ENCODE measurements around the gene LMTK3. TPM values are rescaled to one million over a fixed set of nuclear protein-coding genes. Genes with fewer than 3 reads are reported as not detected.

LMTK3 gene
- total RNA-seq, 1 donor from 2014 or later, result 0.32 TPM

- H3K9me3 Mint-ChIP-seq (ENCODE audit: unreplicated experiment), result no peaks in the 10 kb centered on the region
- H3K27me3 Mint-ChIP-seq (ENCODE audit: unreplicated experiment), result no peaks in the 10 kb centered on the region
- peaks cover 17% of the 10 kb centered on the region for H3K4me1 Mint-ChIP-seq (ENCODE audit: unreplicated experiment)
- no peak overlapping the region for H3K27ac Mint-ChIP-seq (ENCODE audit: unreplicated experiment)
- DNase-seq (ENCODE audit: extremely low spot score, unreplicated experiment), result no peak
- no peak for TF ChIP-seq CTCF (IDR thresholded peaks at IDR 0.05)
- H3K36me3 Mint-ChIP-seq (ENCODE audit: unreplicated experiment), result peaks cover 38% of the 10 kb centered on the region
- H3K4me3 Mint-ChIP-seq (ENCODE audit: unreplicated experiment), result no peak overlapping the region
Observed at GRCh38 chr19:48473161-48473966, 38.3 kb downstream of the LMTK3 start.

- Mint-ChIP-seq H3K27ac (ENCODE audit: unreplicated experiment) (no peak overlapping the region), H3K27me3 (ENCODE audit: unreplicated experiment) (no peaks in the 10 kb centered on the region), H3K36me3 (ENCODE audit: unreplicated experiment) (peaks cover 38% of the 10 kb centered on the region), H3K4me1 (ENCODE audit: unreplicated experiment) (peaks cover 23% of the 10 kb centered on the region), H3K4me3 (ENCODE audit: unreplicated experiment) (no peak overlapping the region), H3K9me3 (ENCODE audit: unreplicated experiment) (no peaks in the 10 kb centered on the region)
- no peak for DNase-seq (ENCODE audit: extremely low spot score, unreplicated experiment)
- TF ChIP-seq CTCF (IDR thresholded peaks at IDR 0.05), result no peak
Observed at GRCh38 chr19:48471836-48472235, 39.8 kb downstream of the LMTK3 start.

GRCh38 chr19:48470856-48471255 is 40.8 kb downstream of the LMTK3 start:
- H3K9me3 Mint-ChIP-seq (ENCODE audit: unreplicated experiment), result no peaks in the 10 kb centered on the region
- DNase-seq (ENCODE audit: extremely low spot score, unreplicated experiment), result no peak
- H3K4me1 Mint-ChIP-seq (ENCODE audit: unreplicated experiment), result peaks cover 23% of the 10 kb centered on the region
- peak overlapping the region; percentile 54 for H3K4me3 Mint-ChIP-seq (ENCODE audit: unreplicated experiment)
- no peak overlapping the region for H3K27ac Mint-ChIP-seq (ENCODE audit: unreplicated experiment)
- TF ChIP-seq CTCF (IDR thresholded peaks at IDR 0.05), result no peak
- peaks cover 33% of the 10 kb centered on the region for H3K36me3 Mint-ChIP-seq (ENCODE audit: unreplicated experiment)
- H3K27me3 Mint-ChIP-seq (ENCODE audit: unreplicated experiment), result no peaks in the 10 kb centered on the region

GRCh38 chr19:48469934-48470680 is 41.5 kb downstream of the LMTK3 start:
- Mint-ChIP-seq H3K36me3 (ENCODE audit: unreplicated experiment) (peaks cover 25% of the 10 kb centered on the region), H3K27me3 (ENCODE audit: unreplicated experiment) (no peaks in the 10 kb centered on the region), H3K9me3 (ENCODE audit: unreplicated experiment) (no peaks in the 10 kb centered on the region), H3K4me1 (ENCODE audit: unreplicated experiment) (peaks cover 23% of the 10 kb centered on the region), H3K4me3 (ENCODE audit: unreplicated experiment) (peak overlapping the region; percentile 82), H3K27ac (ENCODE audit: unreplicated experiment) (no peak overlapping the region)
- no peak for DNase-seq (ENCODE audit: extremely low spot score, unreplicated experiment)
- TF ChIP-seq CTCF (IDR thresholded peaks at IDR 0.05), result no peak

- TF ChIP-seq CTCF (IDR thresholded peaks at IDR 0.05), result no peak
- H3K4me1 Mint-ChIP-seq (ENCODE audit: unreplicated experiment), result peaks cover 23% of the 10 kb centered on the region
- H3K9me3 Mint-ChIP-seq (ENCODE audit: unreplicated experiment), result no peaks in the 10 kb centered on the region
- H3K4me3 Mint-ChIP-seq (ENCODE audit: unreplicated experiment), result peak within 1 kb of the TSS; percentile 82
- peak within 1 kb of the TSS; percentile 96 for H3K27ac Mint-ChIP-seq (ENCODE audit: unreplicated experiment)
- DNase-seq (ENCODE audit: extremely low spot score, unreplicated experiment), result peak; percentile 93
- H3K27me3 Mint-ChIP-seq (ENCODE audit: unreplicated experiment), result no peaks in the 10 kb centered on the region
- H3K36me3 Mint-ChIP-seq (ENCODE audit: unreplicated experiment), result peaks cover 18% of the 10 kb centered on the region
Observed at GRCh38 chr19:48469289-48469881, 42.2 kb downstream of the LMTK3 start, which contains the start of gene CYTH2. Gene CYTH2 (plus strand): TSS chr19:48469369. CDS start chr19:48469508, 139 bp downstream.

Measured in osteocyte (in vitro differentiated cells).